Left lung (tissue), 10 donors: ENCODE measurements around the gene HLF. TPM values are rescaled to one million over a fixed set of nuclear protein-coding genes. Genes with fewer than 3 reads are reported as not detected.

Experiments used
- ATAC-seq: fragments of 200-7000 bp; cut with Tn5 transposase; one replicate; pipeline ENCODE4 v1.9.1; 2020; ENCODE audit warnings: moderate library complexity
- DNase-seq, 4 donors: peaks; one replicate each; pipeline ENCODE4 v3.0.0-alpha.2; 2013 to 2020
- H3K27ac ChIP-seq, 2 donors: fragments of 200-600 bp; sonication (generic) in 1 of 2; one replicate each; pipeline versions ENCODE4 v1.5.0 to v1.8.0; 2020 to 2021
- H3K27me3 ChIP-seq, 2 donors: fragments of 200-600 bp; sonication (generic) in 1 of 2; one replicate each; pipeline versions ENCODE4 v1.5.0 to v1.8.0; 2020 to 2021
- H3K36me3 ChIP-seq, 2 donors: fragments of 200-600 bp; sonication (generic) in 1 of 2; one replicate each; pipeline versions ENCODE4 v1.5.0 to v1.8.0; 2020 to 2021
- H3K4me1 ChIP-seq, 2 donors: fragments of 200-600 bp; one replicate each; pipeline ENCODE4 v1.8.0; 2021
- H3K4me3 ChIP-seq, 2 donors: fragments of 200-600 bp; sonication (generic) in 1 of 2; one replicate each; pipeline versions ENCODE4 v1.5.0 to v1.8.0; 2020 to 2021; ENCODE audit warnings: mild to moderate bottlenecking in 1 of 2
- H3K9me3 ChIP-seq, 2 donors: fragments of 200-600 bp; sonication (generic) in 1 of 2; one replicate each; pipeline versions ENCODE4 v1.5.0 to v1.8.0; 2020 to 2021
- intact Hi-C, 2 donors: fragments of 100-400 bp; cut with DNase I; formaldehyde crosslinking; loops; one replicate each; pipeline versions ENCODE4 v1.11.2 to v1.14.2; 2022
- polyA plus RNA-seq, 6 donors: library from polyadenylated mRNA; unstranded; fragments of 120-200 nt; gene quantifications; one replicate each; pipeline ENCODE4 v1.2.1, GENCODE V29; 2013; ENCODE audit not compliant: insufficient read length in 6 of 6
- total RNA-seq, 2 donors: library from RNA; stranded (reverse); fragmentation: NEBNext Ultra II Directional; extraction: Animal tissue kit (Norgen Biotek cat#: 25700); gene quantifications; one replicate each; pipeline ENCODE4 v1.2.1, GENCODE V29; 2021
- TF ChIP-seq, protein P1 (sequence below), 2 donors: fragments of 200-600 bp; sonication (generic) in 1 of 2; IDR thresholded peaks; one replicate each; pipeline versions ENCODE4 v1.5.0 to v1.8.0; 2021; ENCODE audit warnings: antibody characterized with exemption in 2 of 2
- donor health status: DM: no; HTN: yes; CAD: no.
- donor health status: DM: no; HTN: no; CAD: no.

The HLF gene
- total and polyA plus RNA-seq, 8 donors = 3.0 to 9.9 (median 4.8) TPM

DNA sequence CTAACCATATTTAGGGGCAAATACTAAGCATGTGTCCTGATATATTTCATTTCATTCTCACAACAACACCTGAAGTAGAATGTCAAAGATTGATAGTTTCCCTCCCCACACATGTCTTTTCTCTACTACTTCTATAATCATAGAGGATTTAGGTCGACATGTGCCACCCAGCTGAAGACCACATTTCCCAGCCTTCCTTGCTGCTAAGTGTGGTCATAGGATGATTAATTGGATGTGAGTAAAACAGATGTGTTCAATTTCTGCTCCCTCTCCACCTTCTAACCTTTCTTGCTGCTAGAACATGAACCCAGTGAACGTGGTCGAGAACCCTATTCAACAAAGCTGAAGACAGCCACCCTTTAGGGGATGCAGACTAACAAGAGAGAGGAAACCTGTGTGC, 18.8 kb upstream of the HLF start:
- DNase-seq (no peak), ATAC-seq (no peak)
- Histone ChIP-seq H3K36me3 (no peaks in the 10 kb centered on the region), H3K9me3 (no peaks in the 10 kb centered on the region), H3K4me3 (no peak overlapping the region), H3K27ac (no peak overlapping the region), H3K27me3 (peaks cover 0 to 6% of the 10 kb centered on the region in 2 donors), H3K4me1 (no peaks in the 10 kb centered on the region)
- TF ChIP-seq, protein P1, sequence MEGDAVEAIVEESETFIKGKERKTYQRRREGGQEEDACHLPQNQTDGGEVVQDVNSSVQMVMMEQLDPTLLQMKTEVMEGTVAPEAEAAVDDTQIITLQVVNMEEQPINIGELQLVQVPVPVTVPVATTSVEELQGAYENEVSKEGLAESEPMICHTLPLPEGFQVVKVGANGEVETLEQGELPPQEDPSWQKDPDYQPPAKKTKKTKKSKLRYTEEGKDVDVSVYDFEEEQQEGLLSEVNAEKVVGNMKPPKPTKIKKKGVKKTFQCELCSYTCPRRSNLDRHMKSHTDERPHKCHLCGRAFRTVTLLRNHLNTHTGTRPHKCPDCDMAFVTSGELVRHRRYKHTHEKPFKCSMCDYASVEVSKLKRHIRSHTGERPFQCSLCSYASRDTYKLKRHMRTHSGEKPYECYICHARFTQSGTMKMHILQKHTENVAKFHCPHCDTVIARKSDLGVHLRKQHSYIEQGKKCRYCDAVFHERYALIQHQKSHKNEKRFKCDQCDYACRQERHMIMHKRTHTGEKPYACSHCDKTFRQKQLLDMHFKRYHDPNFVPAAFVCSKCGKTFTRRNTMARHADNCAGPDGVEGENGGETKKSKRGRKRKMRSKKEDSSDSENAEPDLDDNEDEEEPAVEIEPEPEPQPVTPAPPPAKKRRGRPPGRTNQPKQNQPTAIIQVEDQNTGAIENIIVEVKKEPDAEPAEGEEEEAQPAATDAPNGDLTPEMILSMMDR (IDR thresholded peaks at IDR 0.05) = no peak
- intact Hi-C loops = no loop called here

DNA sequence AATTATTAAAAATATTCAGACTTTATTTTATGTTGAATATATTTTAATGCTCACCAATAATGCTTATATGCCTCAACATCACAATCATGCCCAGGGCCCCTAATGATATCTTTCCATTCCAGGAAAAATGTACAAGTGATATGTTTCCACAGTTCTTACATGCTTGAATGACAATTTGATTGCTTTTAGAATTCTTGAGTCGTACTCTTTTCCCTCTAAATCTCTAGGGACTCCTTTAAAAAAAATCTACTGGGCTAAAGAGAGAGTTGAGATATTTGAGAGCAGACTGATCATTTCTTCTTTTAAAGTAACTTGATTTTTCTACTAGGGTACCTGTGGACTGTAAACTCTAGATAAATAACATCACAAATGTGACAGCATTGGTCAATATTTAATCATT, 18.2 kb upstream of the HLF start:
- no peak overlapping the region for H3K4me3 ChIP-seq
- TF ChIP-seq, protein P1 (IDR thresholded peaks at IDR 0.05) = no peak
- ATAC-seq = no peak
- no peak overlapping the region for H3K27ac ChIP-seq
- H3K27me3 ChIP-seq = peaks cover 0 to 6% of the 10 kb centered on the region in 2 donors
- no peak for DNase-seq
- intact Hi-C loops = no loop called here
- H3K9me3 ChIP-seq = no peaks in the 10 kb centered on the region
- H3K36me3 ChIP-seq = no peaks in the 10 kb centered on the region
- H3K4me1 ChIP-seq = no peaks in the 10 kb centered on the region

DNA sequence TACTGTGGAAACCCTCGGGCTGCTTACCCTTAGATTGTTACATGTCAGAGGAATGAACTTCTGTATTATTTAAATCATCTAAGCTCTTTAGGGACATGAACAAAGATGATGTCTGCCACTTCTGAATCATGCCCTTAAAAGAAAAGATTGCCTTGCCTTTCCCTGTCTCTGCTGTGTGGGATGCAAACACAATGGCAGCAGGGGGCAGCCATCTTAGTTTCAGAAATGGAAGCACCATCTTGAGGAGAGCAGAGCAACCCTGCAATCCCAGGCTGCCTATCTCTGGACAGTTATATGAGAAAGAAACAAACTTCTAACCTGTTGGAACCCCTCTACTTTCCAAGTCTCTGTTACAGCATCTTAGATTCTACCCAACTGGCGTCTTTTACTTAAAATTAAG, 16.7 kb upstream of the HLF start:
- no peak overlapping the region for H3K27ac ChIP-seq
- TF ChIP-seq, protein P1 (IDR thresholded peaks at IDR 0.05) = no peak
- no peak overlapping the region for H3K4me3 ChIP-seq
- ATAC-seq = no peak
- no peaks in the 10 kb centered on the region for H3K36me3 ChIP-seq
- H3K4me1 ChIP-seq = no peaks in the 10 kb centered on the region
- intact Hi-C loops = no loop called here
- H3K27me3 ChIP-seq = peaks cover 0 to under 1% of the 10 kb centered on the region in 2 donors
- DNase-seq = no peak
- no peaks in the 10 kb centered on the region for H3K9me3 ChIP-seq

DNA sequence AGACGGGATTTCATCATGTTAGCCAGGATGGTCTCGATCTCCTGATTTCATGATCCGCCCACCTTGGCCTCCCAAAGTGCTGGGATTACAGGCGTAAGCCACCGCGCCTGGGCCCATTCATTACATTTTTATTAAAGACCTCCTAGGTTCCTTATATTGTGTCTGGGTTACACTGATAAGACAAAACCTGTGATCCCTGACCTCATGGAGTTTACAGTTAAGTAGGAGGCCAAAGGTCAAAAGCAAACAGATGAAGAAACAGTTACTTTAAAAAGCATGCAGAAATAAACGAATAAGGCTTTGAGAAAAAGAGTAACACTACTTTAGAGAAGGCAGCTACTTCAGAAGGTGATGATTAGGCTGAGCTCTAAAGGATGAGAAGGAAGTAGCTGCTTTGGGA, 14.9 kb upstream of the HLF start:
- H3K4me3 ChIP-seq = no peak overlapping the region
- H3K27me3 ChIP-seq = no peaks in the 10 kb centered on the region
- TF ChIP-seq, protein P1 (IDR thresholded peaks at IDR 0.05) = no peak
- ATAC-seq = no peak
- intact Hi-C loops = no loop called here
- H3K36me3 ChIP-seq = no peaks in the 10 kb centered on the region
- H3K4me1 ChIP-seq = no peaks in the 10 kb centered on the region
- no peaks in the 10 kb centered on the region for H3K9me3 ChIP-seq
- no peak for DNase-seq
- no peak overlapping the region for H3K27ac ChIP-seq

DNA sequence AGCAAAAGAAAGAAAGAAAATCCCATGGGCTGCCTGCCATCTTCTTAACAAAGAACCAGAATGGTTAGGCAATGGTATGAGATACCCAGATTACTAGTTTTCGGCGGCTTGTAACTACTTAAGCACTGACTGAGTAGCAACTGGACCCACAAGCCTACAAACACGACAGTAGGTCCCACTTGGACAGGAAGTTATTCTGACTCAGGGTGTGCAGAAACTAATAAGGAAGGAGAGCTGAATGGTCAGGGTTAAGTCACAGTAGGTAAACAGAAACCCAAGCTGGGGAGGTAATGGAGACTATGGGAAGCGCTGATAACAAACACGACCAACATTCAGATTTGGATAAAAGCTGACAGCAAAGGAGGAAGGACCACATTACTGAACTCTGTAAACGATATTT, 10.4 kb upstream of the HLF start:
- Histone ChIP-seq H3K4me1 (no peaks in the 10 kb centered on the region), H3K4me3 (no peak overlapping the region), H3K27me3 (peaks cover 0 to 4% of the 10 kb centered on the region in 2 donors), H3K9me3 (no peaks in the 10 kb centered on the region), H3K36me3 (no peaks in the 10 kb centered on the region), H3K27ac (no peak overlapping the region)
- ATAC-seq = no peak
- DNase-seq = no peak
- TF ChIP-seq, protein P1 (IDR thresholded peaks at IDR 0.05) = no peak
- intact Hi-C loops = no loop called here
